GM11168 (cell line): ENCODE measurements around the gene CLEC4G.
"Not testable (repeated sequence)": the region's sequence is repeated elsewhere in the genome, so short reads cannot be mapped to it uniquely, and the experiment has no call there.

Experiments
- in situ Hi-C: fragments of 300-500 bp; cut with MboI; formaldehyde crosslinking; loops from one replicate; pipeline ENCODE4 v1.12.0; 2022; ENCODE audit warnings: low sequenced_read_pairs; ENCODE audit not compliant: unreplicated experiment

CLEC4G gene, protein sequence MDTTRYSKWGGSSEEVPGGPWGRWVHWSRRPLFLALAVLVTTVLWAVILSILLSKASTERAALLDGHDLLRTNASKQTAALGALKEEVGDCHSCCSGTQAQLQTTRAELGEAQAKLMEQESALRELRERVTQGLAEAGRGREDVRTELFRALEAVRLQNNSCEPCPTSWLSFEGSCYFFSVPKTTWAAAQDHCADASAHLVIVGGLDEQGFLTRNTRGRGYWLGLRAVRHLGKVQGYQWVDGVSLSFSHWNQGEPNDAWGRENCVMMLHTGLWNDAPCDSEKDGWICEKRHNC

DNA sequence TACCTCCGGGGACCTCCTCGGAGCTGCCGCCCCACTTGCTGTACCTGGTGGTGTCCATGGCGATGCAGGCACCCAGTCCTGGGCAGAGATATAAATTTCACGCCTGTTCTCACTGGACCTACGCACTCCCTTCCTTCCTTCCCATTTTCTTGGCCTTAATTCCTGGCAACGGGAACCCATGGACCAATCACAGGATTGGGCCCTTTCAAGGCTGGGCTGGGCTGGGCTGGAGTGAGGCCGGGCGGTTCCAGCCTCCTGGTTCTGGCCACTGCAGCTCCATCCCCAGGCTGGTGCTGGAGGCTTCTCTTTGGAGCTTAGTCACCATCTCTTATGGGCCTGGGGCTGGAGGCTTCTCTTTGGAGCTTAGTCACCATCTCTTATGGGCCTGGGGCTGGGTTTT is at the start of gene CLEC4G:
Gene CLEC4G (minus strand): TSS at position 66 of the 400 bp plus-strand sequence. CDS start 8 bp downstream, at position 58.
- in situ Hi-C loops, result no loop called here

DNA sequence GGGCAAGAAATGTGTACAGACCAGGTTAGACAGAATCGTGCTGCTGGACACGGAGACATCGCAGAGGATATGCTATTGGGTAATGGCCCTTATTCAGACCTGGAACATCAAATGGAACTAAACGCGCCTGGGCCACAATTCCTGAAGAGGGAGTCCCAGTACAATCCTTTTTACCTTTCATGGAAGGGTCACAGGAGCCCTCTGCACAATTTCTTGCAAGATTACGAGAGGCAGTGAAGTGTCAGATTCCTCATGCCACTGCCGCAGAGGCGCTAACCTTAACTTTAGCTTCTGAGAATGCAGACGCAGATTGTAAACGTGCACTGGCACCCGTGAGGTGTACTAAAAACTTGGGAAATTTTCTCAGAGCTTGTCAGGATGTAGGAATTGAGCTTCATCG is 49.2 kb upstream of the CLEC4G start:
- in situ Hi-C loops, result no loop called here

DNA sequence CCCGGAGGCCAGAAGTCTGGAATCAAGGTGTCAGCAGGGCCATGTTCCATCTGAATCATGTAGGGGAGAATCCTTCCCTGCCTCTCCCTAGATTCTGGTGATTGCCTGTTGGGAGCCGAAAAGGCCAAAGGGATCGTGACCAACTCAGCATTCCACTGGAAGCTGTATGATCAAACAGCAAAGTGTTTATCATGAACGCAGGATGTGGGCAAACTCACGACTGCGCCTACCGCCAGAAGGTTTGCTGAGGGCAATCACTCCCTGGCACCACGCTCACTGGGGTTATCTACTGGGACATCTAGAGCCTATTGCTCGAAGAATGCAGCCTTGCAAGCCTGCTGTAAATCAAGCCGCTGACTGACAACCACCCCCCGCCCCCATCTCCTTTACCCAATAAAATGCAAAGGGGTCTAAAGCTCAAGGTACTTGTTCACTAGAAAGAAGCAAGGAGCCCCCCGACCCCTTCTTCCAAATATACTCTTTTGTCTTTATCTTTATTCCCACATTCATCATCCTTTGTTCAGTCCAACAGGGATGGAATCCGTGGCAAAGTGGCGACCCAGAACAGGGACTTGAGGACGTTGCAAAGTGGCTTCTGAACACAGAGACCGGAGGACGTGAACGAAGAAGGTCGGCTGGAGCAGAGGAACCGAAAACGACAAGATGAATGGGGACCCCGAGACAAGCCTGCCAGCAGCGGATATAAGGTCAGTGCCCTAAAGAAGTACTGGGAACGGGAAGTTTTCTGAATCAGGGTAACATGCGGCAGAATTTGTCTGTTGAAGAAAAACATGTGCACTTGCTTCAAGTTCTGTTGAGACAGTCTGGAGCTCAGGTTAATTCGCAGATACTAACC is 47.9 kb upstream of the CLEC4G start:
- in situ Hi-C loops, result no loop called here

DNA sequence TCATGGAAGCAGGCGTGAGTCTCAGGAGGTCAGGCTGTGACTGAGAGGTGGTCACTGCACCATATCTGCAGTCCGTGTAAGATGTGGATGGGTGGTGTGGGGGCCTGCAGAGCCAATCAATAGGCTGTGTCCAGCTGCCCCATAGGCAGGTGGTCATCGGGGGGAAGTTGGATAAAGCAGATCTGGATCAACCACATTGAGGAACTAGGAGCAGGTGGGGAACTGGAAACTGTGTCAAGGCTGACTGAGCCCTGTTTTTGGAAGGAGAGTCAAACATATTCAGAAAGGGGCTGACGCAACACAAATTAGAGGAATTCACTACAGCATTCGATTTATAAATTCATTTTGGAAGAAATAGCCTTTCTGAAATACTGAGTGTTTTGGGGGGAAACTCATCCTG is 46.2 kb upstream of the CLEC4G start:
- in situ Hi-C loops, result no loop called here

DNA sequence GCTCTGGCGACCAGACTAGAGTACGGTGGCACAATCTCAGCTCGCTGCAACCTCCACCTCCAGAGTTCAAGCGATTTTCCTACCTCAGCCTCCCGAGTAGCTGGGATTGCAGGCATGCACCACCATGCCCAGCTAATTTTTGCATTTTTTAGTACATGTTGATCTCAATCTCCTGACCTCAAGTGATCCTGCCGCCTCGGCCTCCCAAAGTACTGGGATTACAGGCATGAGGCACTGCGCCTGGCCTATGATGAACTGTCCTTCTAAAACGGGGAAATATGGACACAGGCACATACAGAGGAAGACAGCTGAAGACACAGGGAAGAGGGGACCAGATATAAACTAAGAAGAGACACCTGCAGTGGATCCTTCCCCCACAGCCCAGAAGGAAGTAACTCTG is 43.9 kb upstream of the CLEC4G start:
- in situ Hi-C loops, result no loop called here

DNA sequence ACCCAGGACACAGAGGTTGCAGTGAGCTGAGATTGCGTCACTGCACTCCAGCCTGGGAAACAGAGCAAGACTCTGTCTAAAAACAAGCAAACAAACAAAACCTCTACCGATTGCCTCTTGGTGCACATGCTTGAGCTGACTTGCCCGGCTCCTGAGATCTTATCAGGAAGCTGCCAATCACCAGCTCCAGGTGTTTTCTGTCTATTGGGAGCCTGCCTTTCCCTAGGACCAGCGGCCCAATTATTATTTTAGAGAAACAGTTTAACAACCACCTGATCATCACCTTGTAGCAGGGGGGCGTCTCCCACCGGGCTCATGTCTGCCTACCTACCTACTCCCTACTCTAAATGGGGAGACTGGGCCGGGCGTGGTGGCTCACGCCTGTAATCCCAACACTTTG is 41.9 kb upstream of the CLEC4G start:
- in situ Hi-C loops, result no loop called here

DNA sequence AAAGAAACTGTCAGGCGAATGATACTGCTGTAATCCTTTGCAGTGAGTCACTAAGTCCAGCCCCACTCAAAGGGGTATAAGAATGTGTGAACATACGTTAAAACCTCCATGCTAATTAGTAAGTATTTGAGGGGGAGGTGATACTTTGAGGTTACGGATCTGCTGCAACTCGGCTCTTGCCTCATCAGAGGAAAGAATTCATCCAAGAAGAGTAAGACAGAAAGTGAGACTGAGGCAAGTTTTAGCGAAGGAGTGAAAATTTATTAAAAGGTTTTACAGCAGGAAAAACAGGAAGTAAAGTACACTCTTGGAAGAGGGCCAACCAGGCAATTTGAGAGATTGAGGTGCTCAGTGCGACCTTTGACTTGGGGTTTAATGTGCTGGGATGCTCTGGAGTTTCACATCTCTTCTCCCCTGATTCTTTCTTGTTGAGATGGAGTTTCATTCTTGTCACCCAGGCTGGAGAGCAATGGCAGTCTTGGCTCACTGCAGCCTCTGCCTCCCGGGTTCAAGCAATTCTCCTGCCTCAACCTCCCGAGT is 40.9 kb upstream of the CLEC4G start:
- in situ Hi-C loops, result no loop called here

DNA sequence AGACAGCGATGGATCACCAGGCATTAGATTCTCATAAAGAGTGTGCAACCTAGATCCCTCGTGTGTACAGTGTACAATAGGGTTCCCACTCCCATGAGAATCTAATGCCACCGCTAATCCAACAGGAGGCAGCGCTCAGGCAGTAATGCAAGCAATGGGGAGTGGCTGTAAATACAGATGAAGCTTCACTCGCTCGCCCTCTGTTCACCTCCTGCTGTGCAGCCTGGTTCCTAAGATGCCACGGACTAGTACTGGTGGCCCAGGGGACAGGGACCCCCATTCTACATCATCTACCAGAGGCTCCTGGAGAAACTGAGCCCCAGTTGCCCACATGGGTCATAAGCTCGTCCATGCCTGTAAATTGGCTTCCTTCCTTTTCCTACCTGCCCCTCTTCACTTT is 39.2 kb upstream of the CLEC4G start:
- in situ Hi-C loops, result no loop called here

DNA sequence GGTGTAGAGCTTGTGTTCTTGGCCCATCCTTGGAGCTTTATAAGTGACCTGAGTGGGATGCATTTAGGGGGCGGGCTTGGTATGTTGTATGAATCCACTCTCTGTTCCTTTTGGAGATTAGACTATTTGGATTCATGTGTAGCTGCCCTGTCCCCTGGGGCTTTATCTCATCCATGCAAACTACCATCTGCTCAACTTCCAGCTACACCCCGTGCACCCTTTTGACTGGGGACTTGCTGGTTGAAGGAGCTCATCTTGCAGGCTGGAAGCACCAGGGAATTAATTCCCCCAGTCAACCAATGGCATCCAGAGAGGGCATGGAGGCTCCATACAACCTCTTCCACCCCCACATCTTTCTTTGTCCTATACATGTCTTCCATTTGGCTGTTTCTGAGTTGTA is 37.3 kb upstream of the CLEC4G start:
- in situ Hi-C loops, result no loop called here

DNA sequence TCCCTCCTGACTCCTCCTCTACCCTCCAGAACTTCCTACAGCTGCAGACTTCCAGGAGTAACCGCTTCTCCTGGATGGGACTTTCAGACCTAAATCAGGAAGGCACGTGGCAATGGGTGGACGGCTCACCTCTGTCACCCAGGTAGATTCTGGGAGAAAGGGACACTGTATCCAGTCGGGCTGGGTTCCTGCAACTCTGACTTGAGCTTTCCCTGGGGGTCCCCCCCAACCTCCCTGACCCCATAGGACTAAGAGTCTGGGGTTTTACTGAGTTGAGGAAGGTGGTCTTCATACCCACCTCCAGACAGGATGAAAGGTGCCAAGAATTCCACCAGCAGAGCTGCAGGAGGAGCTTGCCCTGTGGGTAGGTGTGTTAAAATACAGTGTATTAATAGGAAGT is 35.6 kb upstream of the CLEC4G start:
- in situ Hi-C loops, result no loop called here

DNA sequence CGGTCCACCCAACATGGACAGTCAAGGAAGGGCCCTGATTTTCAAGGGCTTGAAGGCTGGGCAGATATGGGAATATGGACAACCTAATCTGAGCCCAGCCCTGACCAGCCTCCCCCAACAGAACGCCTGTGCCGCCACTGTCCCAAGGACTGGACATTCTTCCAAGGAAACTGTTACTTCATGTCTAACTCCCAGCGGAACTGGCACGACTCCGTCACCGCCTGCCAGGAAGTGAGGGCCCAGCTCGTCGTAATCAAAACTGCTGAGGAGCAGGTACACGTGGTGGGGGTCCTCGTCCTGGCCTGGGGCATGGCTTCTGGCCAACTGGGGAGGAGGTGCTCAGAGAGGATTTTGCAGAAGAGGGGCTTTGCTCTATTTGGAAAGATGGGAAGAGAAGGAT is 34.6 kb upstream of the CLEC4G start:
- in situ Hi-C loops, result no loop called here

DNA sequence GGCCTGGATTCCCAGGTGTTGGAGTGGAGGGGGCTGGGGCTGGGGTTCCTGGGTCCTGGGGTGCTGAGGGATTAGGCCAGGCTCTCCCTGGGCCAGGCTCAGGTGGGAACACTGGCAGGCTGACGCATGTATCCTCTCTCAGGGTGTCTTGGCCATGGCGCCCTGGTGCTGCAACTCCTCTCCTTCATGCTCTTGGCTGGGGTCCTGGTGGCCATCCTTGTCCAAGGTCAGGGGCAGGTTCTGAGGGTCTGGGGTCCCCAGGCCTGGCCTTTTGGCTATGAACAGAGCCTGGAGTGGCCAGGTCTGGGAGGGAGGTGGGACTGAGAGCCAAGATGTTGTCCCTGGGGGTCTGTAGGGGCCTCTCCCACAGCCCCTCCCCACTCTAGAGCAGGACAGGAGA is 33.1 kb upstream of the CLEC4G start:
- in situ Hi-C loops, result not testable (repeated sequence)

DNA sequence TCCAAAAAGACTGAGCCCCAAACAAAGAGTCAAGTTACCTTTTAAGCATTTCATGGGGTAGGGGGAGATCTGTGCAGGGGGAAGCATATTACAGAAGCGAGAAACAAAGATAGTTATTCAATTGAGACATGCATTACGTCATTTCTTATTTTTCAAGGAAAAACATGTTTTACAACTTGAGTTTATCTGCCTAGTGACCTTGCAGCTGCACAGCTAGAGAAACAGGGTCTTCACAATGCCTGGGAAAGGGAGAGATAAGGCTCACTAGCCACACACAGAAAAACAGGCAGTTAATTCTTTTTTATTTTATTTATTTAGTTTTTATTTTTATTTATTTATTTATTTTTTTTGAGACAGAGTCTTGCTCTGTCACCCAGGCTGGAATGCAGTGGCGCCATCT is 32.2 kb upstream of the CLEC4G start:
- in situ Hi-C loops, result not testable (repeated sequence)

DNA sequence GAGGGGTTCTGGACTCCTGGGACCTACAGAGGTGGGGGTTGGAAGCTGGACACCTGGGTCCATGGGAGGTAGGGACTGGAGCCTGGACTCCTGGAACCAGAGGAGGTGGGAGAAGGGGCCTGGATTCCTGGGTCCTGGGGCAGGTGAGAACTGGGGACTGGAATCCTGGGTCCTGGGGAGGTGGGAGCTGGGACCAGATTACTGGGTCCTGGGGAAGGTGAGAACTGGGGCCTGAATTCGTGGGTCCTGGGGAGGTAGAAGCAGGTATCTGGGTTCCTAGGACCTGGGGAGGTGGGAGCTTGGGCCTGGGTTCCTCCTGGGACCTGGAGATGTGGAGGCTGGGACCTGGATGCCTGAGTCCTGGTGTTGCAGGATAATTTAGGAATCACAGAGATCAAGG is 31.8 kb upstream of the CLEC4G start:
- in situ Hi-C loops, result no loop called here

DNA sequence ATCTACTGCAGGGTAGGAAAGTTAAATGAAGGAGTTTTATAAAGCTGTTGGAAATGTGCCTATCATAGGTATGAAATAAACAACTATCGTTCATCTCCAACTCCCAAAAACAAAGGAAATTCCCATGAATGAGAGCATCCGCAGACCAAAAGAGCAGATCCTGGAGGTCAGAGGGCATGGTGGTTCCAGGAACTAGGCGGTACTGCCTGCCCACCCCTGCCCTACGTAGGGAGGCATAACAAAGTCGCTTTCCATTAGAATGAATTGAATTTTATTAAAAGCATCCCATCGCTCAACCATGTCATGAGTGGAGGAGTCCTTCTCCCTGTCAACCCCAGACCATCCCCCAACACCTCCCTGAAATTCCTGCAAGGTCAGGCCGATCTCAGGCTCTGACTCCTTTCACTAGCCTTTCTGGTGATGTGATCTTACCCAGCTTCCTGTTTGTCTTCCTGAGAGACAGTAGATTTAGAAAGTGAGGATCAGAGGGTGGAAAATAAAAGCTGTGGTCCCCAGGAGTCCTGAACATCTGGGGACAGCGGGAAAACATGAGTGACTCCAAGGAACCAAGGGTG is 30.9 kb upstream of the CLEC4G start, which contains the start of gene CLEC4M:
Gene CLEC4M (plus strand): TSS at position 525 of the 575 bp plus-strand sequence. CDS start 24 bp downstream, at position 549.
- in situ Hi-C loops, result no loop called here

DNA sequence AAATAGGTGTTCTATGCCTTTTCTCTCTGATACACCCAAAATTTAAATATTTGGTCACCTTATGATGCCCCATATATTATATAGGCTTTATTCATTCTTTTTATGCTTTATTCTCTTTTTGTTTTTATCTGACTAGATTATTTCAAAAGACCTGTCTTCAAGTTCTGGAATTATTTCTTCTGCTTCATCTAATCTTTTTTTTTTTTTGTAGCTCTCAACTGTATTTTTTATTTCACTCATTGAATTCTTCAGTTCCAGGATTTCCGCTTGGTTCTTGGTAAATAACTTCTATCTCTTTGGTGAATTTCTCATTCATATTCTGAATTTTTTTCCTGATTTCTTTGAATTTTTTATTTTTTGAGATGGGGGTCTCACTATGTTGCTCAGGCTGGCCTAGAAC is 27.2 kb upstream of the CLEC4G start:
- in situ Hi-C loops, result no loop called here

DNA sequence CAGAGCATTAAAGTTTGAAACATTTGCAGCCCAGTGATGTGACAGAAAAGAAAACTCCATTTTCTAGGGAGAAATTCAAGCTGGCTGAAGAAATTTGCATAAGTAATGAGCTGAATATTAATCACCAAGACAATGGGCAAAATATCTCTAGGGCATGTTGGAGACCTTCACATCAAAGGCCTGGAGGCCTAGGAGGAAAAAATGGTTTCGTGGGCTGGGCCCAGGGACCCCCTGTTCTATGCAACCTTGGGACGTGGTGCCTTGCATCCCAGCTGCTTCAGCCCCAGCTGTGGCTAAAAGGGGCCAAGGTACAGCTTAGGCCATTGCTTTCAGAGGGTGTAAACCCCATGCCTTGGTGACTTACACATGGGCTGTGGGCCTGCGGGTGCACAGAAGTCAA is 25.4 kb upstream of the CLEC4G start:
- in situ Hi-C loops, result no loop called here

DNA sequence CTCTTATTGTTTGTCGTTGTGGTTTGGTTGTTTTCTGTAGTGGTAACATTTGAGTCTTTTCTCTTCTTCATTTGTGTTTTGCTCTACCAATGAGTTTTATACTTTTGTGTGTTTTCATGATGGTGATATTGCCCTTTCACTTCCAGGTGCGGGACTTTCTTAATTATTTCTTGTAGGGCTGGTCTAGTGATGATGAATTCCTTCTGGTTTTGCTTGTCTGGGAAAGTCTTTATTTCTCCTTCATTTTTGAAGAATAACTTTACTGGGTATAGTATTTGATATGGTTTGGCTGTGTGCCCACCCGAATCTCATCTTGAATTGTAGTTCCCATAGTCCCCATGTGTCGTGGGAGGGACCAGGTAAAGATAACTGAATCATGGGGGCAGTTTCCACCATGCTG is 24.3 kb upstream of the CLEC4G start:
- in situ Hi-C loops, result no loop called here

DNA sequence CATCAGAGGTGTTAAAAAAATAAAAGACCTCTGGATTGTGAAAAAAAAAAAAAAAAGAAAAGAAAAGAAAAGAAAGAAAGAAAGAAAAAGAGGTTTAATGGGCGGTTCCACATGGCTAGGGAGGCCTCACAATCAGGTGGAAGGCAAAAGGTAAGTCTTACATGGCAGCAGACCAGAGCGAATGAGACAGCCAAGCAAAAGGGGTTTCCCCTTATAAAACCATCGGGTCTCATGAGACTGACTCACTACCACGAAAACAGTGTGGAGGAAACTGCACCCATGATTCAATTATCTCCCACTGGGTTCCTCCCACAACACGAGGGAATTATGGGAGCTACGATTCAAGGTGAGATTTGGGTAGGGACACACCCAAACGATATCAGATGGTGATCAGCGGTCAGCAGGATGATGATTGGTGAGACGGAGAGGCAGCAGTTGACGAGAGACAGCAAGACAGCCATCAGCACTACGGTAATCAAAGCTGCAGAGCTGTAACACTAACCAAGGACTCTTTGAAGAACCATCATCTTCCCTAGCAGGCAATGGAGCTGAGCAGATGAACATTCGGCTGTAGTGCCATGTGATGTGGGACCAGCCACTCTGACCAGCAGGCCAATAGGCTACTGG is 19.4 kb upstream of the CLEC4G start:
- in situ Hi-C loops, result no loop called here

DNA sequence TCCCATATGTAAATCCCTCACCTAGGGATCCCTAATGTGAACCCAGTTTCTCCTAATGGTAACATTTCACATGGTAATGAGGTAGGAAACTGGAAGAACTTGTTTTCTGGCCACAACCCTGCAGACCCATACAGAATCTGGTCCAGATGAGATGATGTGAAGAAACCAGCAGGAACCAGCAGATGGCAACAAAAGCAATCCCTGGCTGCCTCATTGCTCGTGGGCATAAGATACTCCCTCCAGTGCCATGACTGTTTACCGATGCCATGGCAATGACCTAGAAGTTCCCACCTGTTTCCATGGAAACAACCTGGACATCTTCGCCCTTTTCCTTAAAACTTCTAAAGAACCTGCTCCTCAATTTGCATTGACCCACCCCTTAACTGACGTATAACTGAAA is 16.8 kb upstream of the CLEC4G start:
- in situ Hi-C loops, result no loop called here

DNA sequence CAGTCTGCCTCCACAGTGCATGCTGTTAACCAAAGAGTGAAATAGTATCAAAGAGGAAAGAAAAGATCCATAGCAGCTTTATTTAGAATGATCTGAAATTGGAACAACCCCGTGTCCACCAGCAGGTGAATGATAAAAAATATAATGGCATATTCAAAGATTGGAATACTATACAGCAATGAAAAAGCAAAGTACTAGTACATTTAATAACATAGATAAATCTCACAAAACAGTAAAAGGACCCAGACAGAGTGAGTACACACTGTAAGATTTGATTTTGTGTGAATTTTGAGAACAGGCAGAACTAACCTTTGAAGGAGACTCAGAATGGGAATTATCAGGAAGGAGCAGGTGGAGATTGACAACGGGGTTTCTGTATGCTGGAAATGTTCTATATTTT is 16.3 kb upstream of the CLEC4G start:
- in situ Hi-C loops, result no loop called here
